ENCODE data around the gene QARS1.

Gene QARS1

DNA sequence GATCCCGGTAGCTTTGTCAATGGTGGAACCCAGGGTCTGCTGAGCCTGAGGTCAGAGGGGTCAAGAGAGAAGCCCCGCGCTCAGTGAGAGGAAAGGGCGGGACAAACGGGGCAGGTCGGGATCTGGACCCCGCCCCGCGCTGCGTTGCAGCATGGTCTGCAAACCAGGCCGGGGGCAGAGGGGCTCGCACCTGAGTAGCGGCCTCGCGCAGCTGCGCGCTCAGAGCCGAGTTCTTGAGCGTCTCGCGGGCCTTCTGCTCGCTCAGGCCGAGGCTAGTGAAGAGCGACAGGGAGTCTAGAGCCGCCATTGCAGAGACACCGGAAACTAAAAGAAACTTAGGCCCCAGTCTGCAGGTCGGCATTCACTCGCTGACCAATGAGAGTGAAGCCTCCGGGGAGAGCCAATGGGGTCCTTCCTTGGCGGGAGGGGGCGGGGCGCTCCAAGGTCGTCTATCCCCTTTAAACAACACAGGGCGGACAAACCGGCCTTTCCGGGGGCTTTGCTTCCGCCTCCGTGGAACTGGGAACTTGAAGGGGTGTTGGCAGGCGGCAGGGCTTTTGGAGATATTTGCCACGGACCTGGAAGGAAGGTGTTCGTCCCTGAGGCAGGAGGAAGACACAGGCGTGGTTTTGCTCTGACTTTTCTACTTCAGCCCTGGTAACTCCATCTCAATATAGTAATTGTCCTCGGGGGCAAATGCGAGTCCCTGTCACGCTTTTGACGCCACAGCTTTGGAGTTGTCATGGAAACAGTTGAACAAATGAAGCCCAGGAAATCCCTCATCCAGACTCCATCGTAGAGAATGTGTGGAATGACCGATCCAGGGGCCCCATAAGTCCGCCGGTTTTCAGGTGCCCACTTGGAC, at the start of gene QARS1:
QARS1 (minus strand) TSS at position 331 of the 865 bp plus-strand sequence; CDS start at position 307, 24 bp downstream.
- peak; percentile 85 for DNase-seq (ENCODE audit: low read depth)

GRCh38 chr3:49153349-49153912, 48.9 kb upstream of the QARS1 start:
- DNase-seq (ENCODE audit: low read depth) = no peak

DNA sequence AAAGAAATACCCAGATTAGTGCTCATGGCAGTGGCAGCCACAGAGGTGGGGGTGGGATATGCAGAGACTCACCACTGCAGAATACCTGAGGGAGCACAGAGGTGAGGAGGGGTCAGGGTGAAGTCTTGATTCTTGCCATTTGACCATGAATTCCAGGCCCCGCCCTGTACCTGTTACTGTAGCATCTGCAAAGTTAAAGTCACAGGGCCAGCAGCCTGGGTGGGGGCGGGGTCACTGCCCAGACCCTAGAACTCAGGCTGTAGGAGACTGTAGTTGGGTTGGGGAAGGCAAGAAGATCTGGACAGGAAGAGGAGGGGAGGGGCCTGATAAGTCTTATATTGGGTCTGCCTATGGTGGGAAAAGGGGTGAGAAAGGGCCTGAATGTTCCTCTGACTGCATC, 47.1 kb upstream of the QARS1 start:
- DNase-seq (ENCODE audit: low read depth) = no peak

DNA sequence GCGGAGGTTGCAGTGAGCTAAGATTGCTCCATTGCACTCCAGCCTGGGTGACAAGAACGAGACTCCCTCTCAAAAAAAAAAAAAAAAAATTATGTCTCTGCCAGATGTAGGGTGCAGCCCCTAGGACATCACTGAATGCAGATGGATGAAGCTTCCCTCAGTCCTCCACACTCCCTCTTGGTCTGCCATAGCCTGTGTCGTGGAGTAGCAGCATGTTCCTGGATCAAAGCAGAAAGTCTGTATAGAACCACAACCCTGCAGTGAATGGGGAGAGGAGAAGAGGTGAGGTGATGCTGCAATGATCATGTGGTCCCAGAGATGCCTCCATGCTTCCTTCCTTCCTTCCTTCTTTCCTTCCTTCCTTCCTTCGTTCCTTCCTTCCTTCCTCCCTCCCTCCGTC, 43.6 kb upstream of the QARS1 start:
- DNase-seq (ENCODE audit: low read depth) = no peak

- no peak for DNase-seq (ENCODE audit: low read depth)
These were observed 35.5 kb upstream of the QARS1 start for GRCh38 chr3:49140080-49140479.

DNA sequence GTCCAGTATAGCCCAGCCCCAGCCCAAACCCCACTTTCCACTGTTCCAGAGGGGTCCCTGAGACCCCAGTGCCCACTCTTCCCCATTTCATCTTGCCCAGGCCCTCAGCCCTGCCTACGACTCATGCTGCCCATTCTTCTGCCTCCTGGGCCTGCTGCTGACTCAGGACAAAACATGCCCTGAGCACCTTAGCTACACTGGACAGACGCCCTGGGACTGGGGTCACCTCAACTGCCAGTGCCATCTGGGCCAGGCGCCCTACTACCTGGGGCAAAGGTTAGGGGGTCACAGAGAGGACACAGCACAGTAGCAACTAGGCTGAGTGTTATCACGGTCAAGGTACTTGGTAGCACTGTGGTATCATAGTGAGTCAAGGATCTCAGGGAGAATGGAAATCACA, 30.9 kb upstream of the QARS1 start:
- DNase-seq (ENCODE audit: low read depth) = no peak

DNA sequence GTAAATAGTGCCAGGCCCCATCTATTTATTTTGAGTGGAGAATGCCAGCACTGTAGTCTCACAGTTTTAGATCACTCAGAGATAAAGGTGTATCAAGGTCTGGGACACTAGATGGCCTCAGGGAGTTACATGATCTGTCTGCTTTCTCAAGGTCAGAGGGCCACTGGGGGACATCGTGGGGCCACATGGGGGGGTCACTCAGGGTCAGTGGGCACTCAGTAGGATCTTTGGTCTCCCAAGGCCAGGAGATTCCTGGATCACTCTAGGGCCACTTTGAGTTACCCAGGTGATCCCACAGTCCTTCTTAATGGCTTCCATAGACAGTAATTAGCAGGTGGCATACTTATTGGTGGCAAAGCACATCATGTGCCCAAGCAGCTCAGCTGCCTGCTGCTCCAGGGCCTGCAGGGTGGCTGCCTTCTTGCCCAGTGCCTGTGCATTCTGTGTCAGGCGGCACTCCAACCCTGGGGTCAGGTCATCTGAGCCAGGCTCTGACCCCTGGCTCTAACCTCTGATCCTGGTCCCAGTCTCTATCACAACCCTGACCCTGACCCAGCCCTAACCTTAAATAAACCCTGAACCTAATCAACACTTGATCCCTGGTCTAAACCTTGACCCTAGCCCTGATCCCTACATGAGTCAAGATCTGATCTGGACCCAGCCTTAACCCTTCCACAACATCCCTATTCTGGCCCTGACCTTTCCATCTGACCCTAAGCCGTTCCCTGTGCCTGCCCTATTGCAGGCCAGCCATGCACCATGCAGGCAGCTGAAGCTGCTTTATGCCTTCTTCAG, 30.1 kb upstream of the QARS1 start:
- no peak for DNase-seq (ENCODE audit: low read depth)

- no peak for DNase-seq (ENCODE audit: low read depth)
These were observed 28.8 kb upstream of the QARS1 start for GRCh38 chr3:49133226-49133951.

DNA sequence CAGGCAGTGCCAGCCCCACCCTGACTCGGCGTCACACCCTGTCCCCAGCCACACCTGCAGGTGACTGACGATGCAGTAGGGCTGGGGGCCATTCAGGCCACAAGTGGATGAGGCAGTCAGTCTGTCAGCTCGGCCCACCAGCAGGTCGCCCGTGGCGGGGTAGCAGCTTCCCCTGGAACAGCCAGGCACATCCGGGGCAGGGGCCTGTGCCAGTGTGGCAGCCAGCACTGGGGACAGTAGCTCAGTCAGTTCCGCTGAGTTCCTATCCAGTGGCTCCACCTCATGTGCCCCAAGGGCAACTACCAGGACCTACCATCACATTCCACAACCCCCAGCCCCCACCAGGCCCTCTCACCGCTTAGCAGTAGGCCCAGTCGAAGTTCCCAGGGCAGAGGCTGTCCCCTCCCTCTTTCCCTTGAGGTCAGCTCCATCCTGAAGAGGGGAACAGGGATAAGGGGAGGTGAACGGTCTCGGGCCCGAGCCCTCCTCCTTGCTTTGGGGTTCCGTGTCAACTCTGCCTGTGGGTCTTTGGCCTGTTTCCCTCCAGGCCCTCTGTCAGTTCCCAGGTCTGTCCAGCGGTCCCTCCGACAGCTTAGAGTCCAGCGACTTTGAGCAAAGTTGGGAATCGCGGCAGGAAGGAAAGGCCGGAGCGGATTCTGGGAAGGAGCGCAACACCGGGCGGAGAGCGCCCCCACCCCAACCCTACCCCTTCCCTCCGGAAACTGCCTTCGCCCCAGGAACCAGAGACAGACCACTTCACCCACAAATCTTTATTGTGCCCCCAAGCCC, 28.1 kb upstream of the QARS1 start, which contains the start of gene LAMB2:
LAMB2 (minus strand) TSS at position 614 of the 789 bp plus-strand sequence; CDS start at position 431, 183 bp downstream.
- no peak for DNase-seq (ENCODE audit: low read depth)

- no peak for DNase-seq (ENCODE audit: low read depth)
These were observed 27.5 kb upstream of the QARS1 start for GRCh38 chr3:49132073-49132436.

DNA sequence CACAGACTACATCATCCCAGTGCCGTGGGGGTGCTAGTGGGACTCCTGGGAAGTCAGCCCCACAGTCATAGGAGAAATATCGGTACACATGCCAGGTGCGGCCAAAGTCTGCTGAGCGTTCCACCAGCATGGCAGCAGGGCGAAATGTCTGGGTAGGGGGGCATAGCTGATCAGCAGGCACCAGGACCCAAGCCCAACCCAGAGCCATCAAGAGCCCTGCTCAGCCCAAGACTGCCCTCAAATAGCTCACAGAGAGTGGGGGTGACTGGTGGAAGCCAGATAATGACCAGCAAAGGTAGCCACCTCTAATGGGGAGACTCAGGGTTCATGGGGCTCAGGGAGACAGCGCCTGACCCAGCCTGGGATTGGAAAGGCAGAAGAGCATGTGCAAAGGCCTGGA, 27.0 kb upstream of the QARS1 start:
- no peak for DNase-seq (ENCODE audit: low read depth)

DNA sequence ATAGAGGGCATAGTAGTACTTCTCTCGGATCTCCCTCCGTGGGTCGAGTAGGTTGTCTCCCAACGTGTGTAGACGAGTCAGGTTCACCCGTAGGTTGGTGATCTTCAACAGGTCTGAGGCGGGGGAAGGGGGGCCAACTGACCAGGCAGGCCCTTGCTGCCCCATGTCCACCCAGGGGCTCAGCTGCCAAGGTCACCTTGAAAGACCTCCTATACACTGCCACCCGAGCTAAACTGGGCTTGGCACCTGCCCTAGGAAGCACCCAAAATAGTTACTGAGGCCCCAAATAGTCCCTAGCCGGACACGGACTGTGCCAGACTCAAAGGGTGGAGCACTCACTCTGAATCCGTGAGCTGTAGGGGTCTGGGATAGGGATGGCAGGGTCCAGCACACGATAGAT, 26.5 kb upstream of the QARS1 start:
- no peak for DNase-seq (ENCODE audit: low read depth)

GRCh38 chr3:49124991-49125670, 20.6 kb upstream of the QARS1 start:
- no peak for DNase-seq (ENCODE audit: low read depth)

GRCh38 chr3:49124203-49124602, 19.6 kb upstream of the QARS1 start:
- no peak for DNase-seq (ENCODE audit: low read depth)

DNA sequence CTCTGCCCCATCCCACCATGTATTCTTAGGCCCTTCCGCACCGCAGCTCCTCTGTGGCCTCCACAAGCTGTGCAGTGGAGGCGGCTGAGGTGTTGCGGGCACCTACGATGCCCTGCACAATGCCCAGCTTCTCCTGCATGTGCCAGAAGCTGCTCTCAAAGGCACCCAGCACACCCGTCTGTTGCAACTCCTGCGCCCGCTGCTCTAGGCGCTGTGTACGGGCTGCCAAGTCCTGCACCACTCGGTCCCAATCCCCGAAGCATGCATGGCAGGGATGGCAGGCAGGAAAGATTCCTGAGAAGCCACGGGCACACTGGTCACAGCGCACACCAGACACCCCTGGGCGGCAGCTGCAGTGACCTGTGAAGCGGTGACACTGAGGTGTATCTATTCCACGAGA, 19.1 kb upstream of the QARS1 start:
- no peak for DNase-seq (ENCODE audit: low read depth)

DNA sequence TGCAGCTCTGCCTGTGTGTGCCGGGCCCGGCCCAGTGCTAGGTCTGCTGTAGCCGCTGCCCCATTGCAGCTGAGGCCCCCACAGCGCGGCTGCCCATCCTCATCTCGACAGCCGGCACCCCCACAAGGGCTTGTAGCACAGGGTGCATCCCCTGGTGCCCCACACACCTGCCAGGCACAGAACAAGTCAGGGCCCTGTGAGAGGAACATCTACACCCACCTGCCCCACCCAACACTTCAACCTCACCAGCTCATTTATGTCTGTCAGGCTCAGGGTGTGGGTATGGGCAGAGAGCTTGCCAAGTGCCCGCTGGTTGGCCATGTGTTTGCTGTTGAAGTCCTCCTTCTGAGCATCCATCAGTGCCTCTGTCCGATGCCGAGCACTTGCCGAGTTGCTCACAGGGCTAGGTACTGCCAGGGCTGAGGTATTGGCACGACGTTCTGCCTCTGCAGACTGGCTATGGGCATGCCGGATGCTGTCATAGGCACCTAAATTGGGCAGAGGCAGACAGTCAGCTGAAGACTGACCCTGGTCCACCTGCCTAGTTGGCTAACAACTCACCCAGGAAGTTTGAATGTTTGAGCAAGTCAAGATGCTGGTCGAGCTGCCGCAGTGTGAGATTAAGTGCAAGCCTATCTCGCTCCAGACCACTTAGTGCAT, 18.5 kb upstream of the QARS1 start:
- DNase-seq (ENCODE audit: low read depth) = no peak

GRCh38 chr3:49122451-49122850, 17.9 kb upstream of the QARS1 start:
- DNase-seq (ENCODE audit: low read depth) = no peak

DNA sequence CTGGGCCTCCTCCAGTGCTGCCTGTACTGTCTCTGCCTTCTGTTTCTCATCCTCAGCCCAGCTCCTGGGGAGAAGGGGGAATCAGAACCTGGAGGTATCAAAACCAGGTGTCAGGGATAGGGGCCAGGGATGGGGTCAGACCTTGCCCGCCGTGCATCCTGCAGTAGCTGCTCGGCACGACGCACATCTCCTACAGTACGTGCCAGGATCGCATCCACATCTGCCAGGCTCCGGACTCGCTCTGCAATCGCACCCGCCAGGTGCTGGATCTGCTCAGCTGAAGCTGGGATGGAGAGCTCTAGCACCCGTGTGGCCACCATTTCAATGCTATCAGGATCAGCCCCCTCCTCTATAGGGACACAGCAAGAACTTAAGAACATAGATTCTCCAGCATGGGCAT, 17.5 kb upstream of the QARS1 start:
- no peak for DNase-seq (ENCODE audit: low read depth)

- DNase-seq (ENCODE audit: low read depth) = no peak
These were observed 16.7 kb upstream of the QARS1 start for GRCh38 chr3:49121132-49121736.

Measured in activated T-cell treated with anti-CD3 and anti-CD28 coated beads for 24 hours (primary cell).